Iris pigment epithelial cell (primary cell): Measurements from ENCODE around the gene ZGPAT.
"Not testable (repeated sequence)": the region's sequence is repeated elsewhere in the genome, so short reads cannot be mapped to it uniquely, and the experiment has no call there.

ENCODE experiments used
- DNase-seq: peaks from one replicate; pipeline ENCODE4 v3.0.0-alpha.2; 2011; ENCODE audit warnings: low read depth

The ZGPAT gene

GRCh38 chr20:63703471-63703975, 4.3 kb upstream of the ZGPAT start:
- DNase-seq = no peak

- DNase-seq = no peak
Measured at GRCh38 chr20:63703976-63704748, 3.7 kb upstream of the ZGPAT start.

GRCh38 chr20:63704749-63705117, 3.1 kb upstream of the ZGPAT start:
- DNase-seq = no peak

- no peak for DNase-seq
Measured at GRCh38 chr20:63705232-63706026, 2.4 kb upstream of the ZGPAT start.

- DNase-seq = no peak
Measured at GRCh38 chr20:63706027-63706695, 1.7 kb upstream of the ZGPAT start.

- peak; percentile 64 for DNase-seq
Measured at GRCh38 chr20:63706852-63707557, 834 bp upstream of the ZGPAT start.

- DNase-seq = peak; percentile 32
Measured at GRCh38 chr20:63708301-63709148, 686 bp downstream of the ZGPAT start.

- no peak for DNase-seq
Measured at GRCh38 chr20:63709149-63709527, 1.3 kb downstream of the ZGPAT start.

- no peak for DNase-seq
Measured at GRCh38 chr20:63711085-63711645, 3.3 kb downstream of the ZGPAT start.

- DNase-seq = no peak
Measured at GRCh38 chr20:63712191-63712590, 4.4 kb downstream of the ZGPAT start.

- DNase-seq = no peak
Measured at GRCh38 chr20:63714858-63715257, 7.0 kb downstream of the ZGPAT start.

GRCh38 chr20:63718996-63719395, 11.2 kb downstream of the ZGPAT start:
- DNase-seq = no peak

GRCh38 chr20:63722967-63723622, 15.3 kb downstream of the ZGPAT start:
- not testable (repeated sequence) for DNase-seq

- DNase-seq = not testable (repeated sequence)
Measured at GRCh38 chr20:63730189-63730733, 22.4 kb downstream of the ZGPAT start.

GRCh38 chr20:63731410-63731809, 23.6 kb downstream of the ZGPAT start:
- no peak for DNase-seq

- DNase-seq = no peak
Measured at GRCh38 chr20:63732118-63733095, 24.6 kb downstream of the ZGPAT start.

- DNase-seq = no peak
Measured at GRCh38 chr20:63733117-63733516, 25.3 kb downstream of the ZGPAT start.

- DNase-seq = no peak
Measured at GRCh38 chr20:63733579-63734081, 25.8 kb downstream of the ZGPAT start.
